GM23338 (cell line): ENCODE results near the gene LARGE1.

Source experiments
- CREB1 ChIP-seq: fragments of 250-450 bp; sonication (Bioruptor Pico); IDR thresholded peaks from 2 replicates; pipeline ENCODE4 v1.5.0; 2020; ENCODE audit warnings: low read depth, mild to moderate bottlenecking, moderate library complexity
- ETS1 ChIP-seq: IDR thresholded peaks from 2 replicates; pipeline ENCODE4 v1.6.1; 2016; ENCODE audit warnings: antibody characterized with exemption
- EZH2 ChIP-seq: fragments of 200-600 bp; sonication (generic); IDR thresholded peaks from one replicate; pipeline ENCODE4 v1.8.0; 2017; ENCODE audit warnings: antibody characterized with exemption, mild to moderate bottlenecking, low read depth; ENCODE audit not compliant: unreplicated experiment
- EZH2phosphoT487 ChIP-seq: fragments of 200-600 bp; sonication (generic); IDR thresholded peaks from one replicate; pipeline ENCODE4 v1.8.1; 2018; ENCODE audit warnings: antibody characterized with exemption; ENCODE audit not compliant: unreplicated experiment
- JUNB ChIP-seq: IDR thresholded peaks from one replicate; pipeline ENCODE4 v1.6.1; 2016; ENCODE audit warnings: antibody characterized with exemption; ENCODE audit not compliant: unreplicated experiment
- NANOG ChIP-seq: IDR thresholded peaks from 2 replicates; pipeline ENCODE4 v1.6.1; 2016; ENCODE audit warnings: antibody characterized with exemption, borderline replicate concordance
- POLR2AphosphoS5 ChIP-seq: IDR thresholded peaks from 2 replicates; pipeline ENCODE4 v1.6.1; 2016; ENCODE audit warnings: antibody characterized with exemption, low read depth
- STAT1 ChIP-seq: IDR thresholded peaks from one replicate; pipeline ENCODE4 v1.6.1; 2016; ENCODE audit warnings: antibody characterized with exemption; ENCODE audit not compliant: unreplicated experiment
- ZNF114 ChIP-seq: fragments of 250-450 bp; sonication (Bioruptor Pico); IDR thresholded peaks from 2 replicates; pipeline ENCODE4 v1.5.0; 2020; ENCODE audit warnings: mild to moderate bottlenecking, moderate library complexity
- ZNF331 ChIP-seq: fragments of 250-450 bp; sonication (Bioruptor Pico); IDR thresholded peaks from 2 replicates; pipeline ENCODE4 v1.5.0; 2020; ENCODE audit warnings: low read depth, mild to moderate bottlenecking, moderate library complexity
- TF ChIP-seq, protein P1 (sequence below), 2 experiments: fragments of 200-600 bp in 1 of 2; sonication (generic) in 1 of 2; conservative IDR thresholded peaks; 2 replicates each; pipeline versions ENCODE4 v1.5.1 to v1.6.1; 2016 to 2017; ENCODE audit warnings: antibody characterized with exemption in 2 of 2, low read depth in 2 of 2, mild to moderate bottlenecking in 2 of 2, moderate library complexity in 1 of 2
- TF ChIP-seq, protein P2 (sequence below): IDR thresholded peaks from one replicate; pipeline ENCODE4 v1.6.1; 2018; ENCODE audit warnings: antibody characterized with exemption; ENCODE audit not compliant: unreplicated experiment
- TF ChIP-seq, protein P3 (sequence below): fragments of 250-450 bp; sonication (Bioruptor Pico); IDR thresholded peaks from 2 replicates; pipeline ENCODE4 v1.5.0; 2020; ENCODE audit warnings: mild to moderate bottlenecking, moderate library complexity

- TF ChIP-seq EZH2: no peak
- TF ChIP-seq, protein P1, sequence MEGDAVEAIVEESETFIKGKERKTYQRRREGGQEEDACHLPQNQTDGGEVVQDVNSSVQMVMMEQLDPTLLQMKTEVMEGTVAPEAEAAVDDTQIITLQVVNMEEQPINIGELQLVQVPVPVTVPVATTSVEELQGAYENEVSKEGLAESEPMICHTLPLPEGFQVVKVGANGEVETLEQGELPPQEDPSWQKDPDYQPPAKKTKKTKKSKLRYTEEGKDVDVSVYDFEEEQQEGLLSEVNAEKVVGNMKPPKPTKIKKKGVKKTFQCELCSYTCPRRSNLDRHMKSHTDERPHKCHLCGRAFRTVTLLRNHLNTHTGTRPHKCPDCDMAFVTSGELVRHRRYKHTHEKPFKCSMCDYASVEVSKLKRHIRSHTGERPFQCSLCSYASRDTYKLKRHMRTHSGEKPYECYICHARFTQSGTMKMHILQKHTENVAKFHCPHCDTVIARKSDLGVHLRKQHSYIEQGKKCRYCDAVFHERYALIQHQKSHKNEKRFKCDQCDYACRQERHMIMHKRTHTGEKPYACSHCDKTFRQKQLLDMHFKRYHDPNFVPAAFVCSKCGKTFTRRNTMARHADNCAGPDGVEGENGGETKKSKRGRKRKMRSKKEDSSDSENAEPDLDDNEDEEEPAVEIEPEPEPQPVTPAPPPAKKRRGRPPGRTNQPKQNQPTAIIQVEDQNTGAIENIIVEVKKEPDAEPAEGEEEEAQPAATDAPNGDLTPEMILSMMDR (conservative IDR thresholded peaks at IDR 0.05; ENCODE audit: low read depth in 2 of 2): no peak
- TF ChIP-seq POLR2AphosphoS5: no peak
- TF ChIP-seq, protein P2, sequence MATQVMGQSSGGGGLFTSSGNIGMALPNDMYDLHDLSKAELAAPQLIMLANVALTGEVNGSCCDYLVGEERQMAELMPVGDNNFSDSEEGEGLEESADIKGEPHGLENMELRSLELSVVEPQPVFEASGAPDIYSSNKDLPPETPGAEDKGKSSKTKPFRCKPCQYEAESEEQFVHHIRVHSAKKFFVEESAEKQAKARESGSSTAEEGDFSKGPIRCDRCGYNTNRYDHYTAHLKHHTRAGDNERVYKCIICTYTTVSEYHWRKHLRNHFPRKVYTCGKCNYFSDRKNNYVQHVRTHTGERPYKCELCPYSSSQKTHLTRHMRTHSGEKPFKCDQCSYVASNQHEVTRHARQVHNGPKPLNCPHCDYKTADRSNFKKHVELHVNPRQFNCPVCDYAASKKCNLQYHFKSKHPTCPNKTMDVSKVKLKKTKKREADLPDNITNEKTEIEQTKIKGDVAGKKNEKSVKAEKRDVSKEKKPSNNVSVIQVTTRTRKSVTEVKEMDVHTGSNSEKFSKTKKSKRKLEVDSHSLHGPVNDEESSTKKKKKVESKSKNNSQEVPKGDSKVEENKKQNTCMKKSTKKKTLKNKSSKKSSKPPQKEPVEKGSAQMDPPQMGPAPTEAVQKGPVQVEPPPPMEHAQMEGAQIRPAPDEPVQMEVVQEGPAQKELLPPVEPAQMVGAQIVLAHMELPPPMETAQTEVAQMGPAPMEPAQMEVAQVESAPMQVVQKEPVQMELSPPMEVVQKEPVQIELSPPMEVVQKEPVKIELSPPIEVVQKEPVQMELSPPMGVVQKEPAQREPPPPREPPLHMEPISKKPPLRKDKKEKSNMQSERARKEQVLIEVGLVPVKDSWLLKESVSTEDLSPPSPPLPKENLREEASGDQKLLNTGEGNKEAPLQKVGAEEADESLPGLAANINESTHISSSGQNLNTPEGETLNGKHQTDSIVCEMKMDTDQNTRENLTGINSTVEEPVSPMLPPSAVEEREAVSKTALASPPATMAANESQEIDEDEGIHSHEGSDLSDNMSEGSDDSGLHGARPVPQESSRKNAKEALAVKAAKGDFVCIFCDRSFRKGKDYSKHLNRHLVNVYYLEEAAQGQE: no peak
- no peak for TF ChIP-seq CREB1 (CRISPR knock-in tag)
- no peak for TF ChIP-seq JUNB
- TF ChIP-seq EZH2phosphoT487: no peak
- TF ChIP-seq ZNF114: no peak
- no peak for TF ChIP-seq NANOG
- no peak for TF ChIP-seq ZNF331 (CRISPR knock-in tag)
- no peak for TF ChIP-seq ETS1
- no peak for TF ChIP-seq STAT1
- TF ChIP-seq, protein P3, sequence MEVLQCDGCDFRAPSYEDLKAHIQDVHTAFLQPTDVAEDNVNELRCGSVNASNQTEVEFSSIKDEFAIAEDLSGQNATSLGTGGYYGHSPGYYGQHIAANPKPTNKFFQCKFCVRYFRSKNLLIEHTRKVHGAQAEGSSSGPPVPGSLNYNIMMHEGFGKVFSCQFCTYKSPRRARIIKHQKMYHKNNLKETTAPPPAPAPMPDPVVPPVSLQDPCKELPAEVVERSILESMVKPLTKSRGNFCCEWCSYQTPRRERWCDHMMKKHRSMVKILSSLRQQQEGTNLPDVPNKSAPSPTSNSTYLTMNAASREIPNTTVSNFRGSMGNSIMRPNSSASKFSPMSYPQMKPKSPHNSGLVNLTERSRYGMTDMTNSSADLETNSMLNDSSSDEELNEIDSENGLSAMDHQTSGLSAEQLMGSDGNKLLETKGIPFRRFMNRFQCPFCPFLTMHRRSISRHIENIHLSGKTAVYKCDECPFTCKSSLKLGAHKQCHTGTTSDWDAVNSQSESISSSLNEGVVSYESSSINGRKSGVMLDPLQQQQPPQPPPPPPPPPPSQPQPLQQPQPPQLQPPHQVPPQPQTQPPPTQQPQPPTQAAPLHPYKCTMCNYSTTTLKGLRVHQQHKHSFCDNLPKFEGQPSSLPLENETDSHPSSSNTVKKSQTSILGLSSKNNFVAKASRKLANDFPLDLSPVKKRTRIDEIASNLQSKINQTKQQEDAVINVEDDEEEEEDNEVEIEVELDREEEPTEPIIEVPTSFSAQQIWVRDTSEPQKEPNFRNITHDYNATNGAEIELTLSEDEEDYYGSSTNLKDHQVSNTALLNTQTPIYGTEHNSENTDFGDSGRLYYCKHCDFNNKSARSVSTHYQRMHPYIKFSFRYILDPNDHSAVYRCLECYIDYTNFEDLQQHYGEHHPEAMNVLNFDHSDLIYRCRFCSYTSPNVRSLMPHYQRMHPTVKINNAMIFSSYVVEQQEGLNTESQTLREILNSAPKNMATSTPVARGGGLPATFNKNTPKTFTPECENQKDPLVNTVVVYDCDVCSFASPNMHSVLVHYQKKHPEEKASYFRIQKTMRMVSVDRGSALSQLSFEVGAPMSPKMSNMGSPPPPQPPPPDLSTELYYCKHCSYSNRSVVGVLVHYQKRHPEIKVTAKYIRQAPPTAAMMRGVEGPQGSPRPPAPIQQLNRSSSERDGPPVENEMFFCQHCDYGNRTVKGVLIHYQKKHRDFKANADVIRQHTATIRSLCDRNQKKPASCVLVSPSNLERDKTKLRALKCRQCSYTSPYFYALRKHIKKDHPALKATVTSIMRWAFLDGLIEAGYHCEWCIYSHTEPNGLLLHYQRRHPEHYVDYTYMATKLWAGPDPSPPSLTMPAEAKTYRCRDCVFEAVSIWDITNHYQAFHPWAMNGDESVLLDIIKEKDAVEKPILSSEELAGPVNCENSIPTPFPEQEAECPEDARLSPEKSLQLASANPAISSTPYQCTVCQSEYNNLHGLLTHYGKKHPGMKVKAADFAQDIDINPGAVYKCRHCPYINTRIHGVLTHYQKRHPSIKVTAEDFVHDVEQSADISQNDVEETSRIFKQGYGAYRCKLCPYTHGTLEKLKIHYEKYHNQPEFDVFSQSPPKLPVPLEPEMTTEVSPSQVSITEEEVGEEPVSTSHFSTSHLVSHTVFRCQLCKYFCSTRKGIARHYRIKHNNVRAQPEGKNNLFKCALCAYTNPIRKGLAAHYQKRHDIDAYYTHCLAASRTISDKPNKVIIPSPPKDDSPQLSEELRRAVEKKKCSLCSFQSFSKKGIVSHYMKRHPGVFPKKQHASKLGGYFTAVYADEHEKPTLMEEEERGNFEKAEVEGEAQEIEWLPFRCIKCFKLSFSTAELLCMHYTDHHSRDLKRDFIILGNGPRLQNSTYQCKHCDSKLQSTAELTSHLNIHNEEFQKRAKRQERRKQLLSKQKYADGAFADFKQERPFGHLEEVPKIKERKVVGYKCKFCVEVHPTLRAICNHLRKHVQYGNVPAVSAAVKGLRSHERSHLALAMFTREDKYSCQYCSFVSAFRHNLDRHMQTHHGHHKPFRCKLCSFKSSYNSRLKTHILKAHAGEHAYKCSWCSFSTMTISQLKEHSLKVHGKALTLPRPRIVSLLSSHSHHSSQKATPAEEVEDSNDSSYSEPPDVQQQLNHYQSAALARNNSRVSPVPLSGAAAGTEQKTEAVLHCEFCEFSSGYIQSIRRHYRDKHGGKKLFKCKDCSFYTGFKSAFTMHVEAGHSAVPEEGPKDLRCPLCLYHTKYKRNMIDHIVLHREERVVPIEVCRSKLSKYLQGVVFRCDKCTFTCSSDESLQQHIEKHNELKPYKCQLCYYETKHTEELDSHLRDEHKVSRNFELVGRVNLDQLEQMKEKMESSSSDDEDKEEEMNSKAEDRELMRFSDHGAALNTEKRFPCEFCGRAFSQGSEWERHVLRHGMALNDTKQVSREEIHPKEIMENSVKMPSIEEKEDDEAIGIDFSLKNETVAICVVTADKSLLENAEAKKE: no peak
Measured at GRCh38 chr22:33330534-33330933, 589.7 kb downstream of the LARGE1 start.
